NCI-H774 (cell line): Measurements from ENCODE around the gene KCTD5.
A peak's percentile ranks its signal among the peaks of the same experiment; 100 is the strongest.
"Not testable (repeated sequence)": the region's sequence is repeated elsewhere in the genome, so short reads cannot be mapped to it uniquely, and the experiment has no call there.

ENCODE experiments used
- DNase-seq: peaks from one replicate; lab custom pipeline; 2025; lab: John Stamatoyannopoulos, UW

KCTD5 gene

GRCh38 chr16:2710021-2710710 is 27.8 kb downstream of the KCTD5 start:
- no peak for DNase-seq

GRCh38 chr16:2710711-2711231 is 28.4 kb downstream of the KCTD5 start:
- DNase-seq: no peak

- no peak for DNase-seq
Observed at GRCh38 chr16:2711370-2712062, 29.2 kb downstream of the KCTD5 start.

GRCh38 chr16:2712063-2712441 is 29.7 kb downstream of the KCTD5 start:
- no peak for DNase-seq

- no peak for DNase-seq
Observed at GRCh38 chr16:2712546-2712945, 30.2 kb downstream of the KCTD5 start.

- no peak for DNase-seq
Observed at GRCh38 chr16:2713523-2713922, 31.2 kb downstream of the KCTD5 start.

GRCh38 chr16:2713985-2714774 is 31.9 kb downstream of the KCTD5 start:
- DNase-seq: no peak

- DNase-seq: no peak
Observed at GRCh38 chr16:2715064-2715463, 32.7 kb downstream of the KCTD5 start.

GRCh38 chr16:2715519-2715918 is 33.2 kb downstream of the KCTD5 start:
- no peak for DNase-seq

GRCh38 chr16:2715966-2716885 is 33.9 kb downstream of the KCTD5 start:
- DNase-seq: no peak

- DNase-seq: no peak
Observed at GRCh38 chr16:2716948-2717347, 34.6 kb downstream of the KCTD5 start.

GRCh38 chr16:2717383-2718263 is 35.3 kb downstream of the KCTD5 start:
- no peak for DNase-seq

- DNase-seq: no peak
Observed at GRCh38 chr16:2719328-2720063, 37.2 kb downstream of the KCTD5 start.

- no peak for DNase-seq
Observed at GRCh38 chr16:2720064-2720457, 37.7 kb downstream of the KCTD5 start, which contains the start of gene PRSS27. TSS of gene PRSS27 (minus strand) at chr16:2720224. CDS start at chr16:2720160, 64 bp downstream.

- peak; percentile 65 for DNase-seq
Observed at GRCh38 chr16:2720719-2721633, 38.7 kb downstream of the KCTD5 start.

GRCh38 chr16:2721634-2722173 is 39.4 kb downstream of the KCTD5 start:
- not testable (repeated sequence) for DNase-seq

- DNase-seq: no peak
Observed at GRCh38 chr16:2724088-2724676, 41.9 kb downstream of the KCTD5 start.

- DNase-seq: no peak
Observed at GRCh38 chr16:2724816-2725348, 42.6 kb downstream of the KCTD5 start.
